ENCODE results near the gene KRTAP1-3. TPM values are rescaled to one million over a fixed set of nuclear protein-coding genes. Genes with fewer than 3 reads are reported as not detected.
"Not testable (repeated sequence)": the region's sequence is repeated elsewhere in the genome, so short reads cannot be mapped to it uniquely, and the experiment has no call there.

The KRTAP1-3 gene
- total RNA-seq, 4 donors from 2014 or later = not detected

- intact Hi-C loops (cut with DNase I) = no loop called here
- no peaks in the 10 kb centered on the region for H3K4me1 ChIP-seq
- H3K27me3 ChIP-seq = peaks cover 0 to 29% (median 0%) of the 10 kb centered on the region in 4 donors
- no peak for DNase-seq (ENCODE audit: extremely low spot score)
- 66% methylated on average over 2 of the region's 2 CpGs for WGBS
- no peaks in the 10 kb centered on the region for H3K36me3 ChIP-seq
- TF ChIP-seq EP300 (IDR thresholded peaks at IDR 0.05) (no peak), POLR2A (IDR thresholded peaks at IDR 0.05; ENCODE audit: low read depth) (no peak), POLR2AphosphoS5 (IDR thresholded peaks at IDR 0.05) (no peak), CTCF (IDR thresholded peaks at IDR 0.05) (no peak)
- H3K9me3 ChIP-seq = no peaks in the 10 kb centered on the region
- no peak overlapping the region for H3K27ac ChIP-seq (replicated peaks in 1 of 4)
- H3K4me3 ChIP-seq = no peak overlapping the region
Observed at GRCh38 chr17:41049110-41049509, 14.4 kb upstream of the KRTAP1-3 start.

- 77% methylated on average over 7 of the region's 7 CpGs for WGBS
- DNase-seq (ENCODE audit: extremely low spot score) = no peak
- no peaks in the 10 kb centered on the region for H3K9me3 ChIP-seq
- H3K27me3 ChIP-seq = peaks cover 0 to 29% (median 0%) of the 10 kb centered on the region in 4 donors
- H3K27ac ChIP-seq (replicated peaks in 1 of 4) = no peak overlapping the region
- no peaks in the 10 kb centered on the region for H3K36me3 ChIP-seq
- no peak for TF ChIP-seq CTCF (IDR thresholded peaks at IDR 0.05)
- no peak for TF ChIP-seq POLR2A (IDR thresholded peaks at IDR 0.05; ENCODE audit: low read depth)
- TF ChIP-seq POLR2AphosphoS5 (IDR thresholded peaks at IDR 0.05) = no peak
- TF ChIP-seq EP300 (IDR thresholded peaks at IDR 0.05) = no peak
- intact Hi-C loops (cut with DNase I) = no loop called here
- H3K4me1 ChIP-seq = no peaks in the 10 kb centered on the region
- H3K4me3 ChIP-seq = no peak overlapping the region
Observed at GRCh38 chr17:41048441-41048840, 13.8 kb upstream of the KRTAP1-3 start.

GRCh38 chr17:41046735-41047465 is 12.2 kb upstream of the KRTAP1-3 start, which contains the start of gene KRTAP2-1:
Gene KRTAP2-1, minus strand, starts transcription at chr17:41047316. Its CDS starts 49 bp downstream, at chr17:41047267.
- H3K27ac ChIP-seq (replicated peaks in 1 of 4); H3K4me1 ChIP-seq; H3K4me3 ChIP-seq; DNase-seq (ENCODE audit: extremely low spot score); intact Hi-C loops (cut with DNase I); H3K36me3 ChIP-seq; H3K9me3 ChIP-seq: not testable (repeated sequence)
- H3K27me3 ChIP-seq = peaks cover 0 to 29% (median 0%) of the 10 kb centered on the region in 4 donors
- 64% methylated on average over 6 of the region's 33 CpGs for WGBS

GRCh38 chr17:41042953-41043352 is 8.3 kb upstream of the KRTAP1-3 start:
- TF ChIP-seq EP300 (IDR thresholded peaks at IDR 0.05) (no peak), POLR2AphosphoS5 (IDR thresholded peaks at IDR 0.05) (no peak), POLR2A (IDR thresholded peaks at IDR 0.05; ENCODE audit: low read depth) (no peak), CTCF (IDR thresholded peaks at IDR 0.05) (no peak)
- Histone ChIP-seq H3K27ac (replicated peaks in 1 of 4) (no peak overlapping the region), H3K9me3 (peaks cover 0 to 8% (median 0%) of the 10 kb centered on the region in 4 donors), H3K36me3 (no peaks in the 10 kb centered on the region), H3K4me3 (no peak overlapping the region), H3K4me1 (no peaks in the 10 kb centered on the region), H3K27me3 (peaks cover 0 to 15% (median 0%) of the 10 kb centered on the region in 4 donors)
- 100% methylated on average over 1 of the region's 1 CpG for WGBS
- intact Hi-C loops (cut with DNase I) = no loop called here
- no peak for DNase-seq (ENCODE audit: extremely low spot score)

GRCh38 chr17:41040783-41041571 is 6.3 kb upstream of the KRTAP1-3 start, which contains the start of gene KRTAP1-1:
Gene KRTAP1-1, minus strand, starts transcription at chr17:41041450. Its CDS starts 53 bp downstream, at chr17:41041397.
- WGBS = 92% methylated on average over 8 of the region's 14 CpGs
- H3K27me3 ChIP-seq; H3K9me3 ChIP-seq; H3K27ac ChIP-seq (replicated peaks in 1 of 4); intact Hi-C loops (cut with DNase I); DNase-seq (ENCODE audit: extremely low spot score); H3K4me1 ChIP-seq; H3K36me3 ChIP-seq; H3K4me3 ChIP-seq: not testable (repeated sequence)

All from esophagus muscularis mucosa (tissue), 4 donors.